ENCODE data around the gene PDZD7. TPM values are rescaled to one million over a fixed set of nuclear protein-coding genes. Genes with fewer than 3 reads are reported as not detected.

Gene PDZD7
- total RNA-seq, 1 experiment from 2014 or later, result 6.1 TPM

DNA sequence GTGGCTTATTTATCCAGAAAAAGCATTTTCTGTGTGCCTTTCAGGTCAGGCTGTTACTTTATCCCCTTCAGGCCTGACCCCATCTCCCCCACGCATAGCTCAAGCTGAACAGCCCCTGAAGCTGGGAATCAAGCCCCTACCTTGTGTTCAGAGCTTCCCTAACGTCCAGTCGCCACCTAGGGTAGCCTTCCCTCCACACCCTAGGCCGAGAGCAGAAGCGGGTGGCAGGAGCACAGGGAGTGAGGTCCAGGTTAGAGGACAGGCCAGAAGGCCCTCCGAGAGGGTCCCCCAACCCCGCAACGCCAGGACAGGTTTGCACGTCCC is 62.1 kb downstream of the PDZD7 start:
- H3K9ac ChIP-seq (ENCODE audit: low read length), result peak overlapping the region; percentile 75

DNA sequence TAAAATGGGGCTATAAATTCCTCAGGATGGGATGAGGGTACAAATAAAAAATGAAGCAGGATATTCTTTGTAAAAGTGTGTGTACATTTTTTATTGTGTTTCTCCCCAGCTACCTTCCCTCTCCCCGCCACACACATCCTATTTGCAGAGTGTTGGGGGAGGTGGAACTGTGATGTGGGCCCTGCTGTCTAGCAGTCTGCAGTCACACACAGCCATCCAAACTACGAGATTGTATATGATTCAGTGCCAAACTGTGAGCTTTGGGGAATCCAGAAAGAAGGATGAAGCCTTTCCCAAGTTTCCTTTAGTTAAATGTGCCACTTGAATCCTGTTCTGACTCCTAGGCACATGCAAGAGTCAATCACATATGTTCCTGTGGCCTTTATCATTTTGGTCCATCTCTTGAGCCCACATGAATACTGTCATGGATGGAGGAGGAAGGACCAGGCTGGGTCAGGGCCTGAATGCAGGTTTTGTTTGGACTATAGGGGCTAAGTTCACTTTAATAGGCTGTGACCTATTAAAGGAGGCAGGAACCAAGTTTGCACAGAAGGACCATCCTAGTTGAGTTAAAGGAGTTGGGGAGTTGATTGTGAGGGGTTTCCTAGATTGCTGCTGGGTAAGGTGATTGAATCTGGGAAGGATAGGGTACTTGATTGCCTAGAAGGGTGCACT is 62.7 kb downstream of the PDZD7 start:
- ChIA-PET RAD21 (ENCODE audit: low non-redundant PET in 1 of 2, low total read pairs in 2 of 2, uncharacterized antibody in 2 of 2, unreplicated experiment in 2 of 2) (no interaction called here), CTCF (interaction anchor here (0.5 to 2.7 kb wide), 5 partner anchors 10 to 82 kb away, joined by 3 to 10 read pairs (median 3); no protein-coding TSS in a partner anchor), POLR2A (no interaction called here)
- ATAC-seq (no peak), DNase-seq (ENCODE audit: low read depth, low spot score) (no peak)
- Histone ChIP-seq H3K27me3 (ENCODE audit: insufficient read depth, low read length) (no peaks in the 10 kb centered on the region), H3K9ac (ENCODE audit: low read length) (peak overlapping the region; percentile 75; the same call in 1 of the 2 replicates), H3K27ac (ENCODE audit: low read depth, low read length) (no peak overlapping the region), H4K20me1 (ENCODE audit: insufficient read depth) (no peaks in the 10 kb centered on the region), H3K4me1 (ENCODE audit: control insufficient read depth in 1 of 2, insufficient read depth in 2 of 2, low read length in 2 of 2) (peaks cover 7 to 32% of the 10 kb centered on the region in 2 experiments; a peak in 3 of 4 replicates), H3K36me3 (ENCODE audit: control insufficient read depth in 1 of 2, insufficient read depth in 2 of 2, low read length in 2 of 2) (peaks cover 0 to 10% of the 10 kb centered on the region in 2 experiments; a peak in 2 of 4 replicates), H3K79me2 (ENCODE audit: insufficient read depth, low read length) (no peaks in the 10 kb centered on the region), H3K9me2 (ENCODE audit: insufficient read depth) (no peaks in the 10 kb centered on the region), H3K4me3 (replicated peaks in 1 of 2; ENCODE audit: low read depth in 1 of 2, low read length in 2 of 2) (no peak overlapping the region), H3K4me2 (ENCODE audit: low read length) (peak overlapping the region; percentile 98), H3K9me3 (ENCODE audit: control insufficient read depth in 1 of 2, insufficient read depth in 1 of 2, low read depth in 1 of 2, low read length in 2 of 2) (no peaks in the 10 kb centered on the region), H2AFZ (ENCODE audit: low read depth, low read length, poor library complexity, severe bottlenecking) (no peak overlapping the region)
- intact Hi-C loops (cut with micrococcal nuclease), result no loop called here
- no TSS peak for BruUV-seq (replicated peaks)
- no peak for TF ChIP-seq EZH2 (IDR thresholded peaks at IDR 0.05)
- TF ChIP-seq, protein P1, sequence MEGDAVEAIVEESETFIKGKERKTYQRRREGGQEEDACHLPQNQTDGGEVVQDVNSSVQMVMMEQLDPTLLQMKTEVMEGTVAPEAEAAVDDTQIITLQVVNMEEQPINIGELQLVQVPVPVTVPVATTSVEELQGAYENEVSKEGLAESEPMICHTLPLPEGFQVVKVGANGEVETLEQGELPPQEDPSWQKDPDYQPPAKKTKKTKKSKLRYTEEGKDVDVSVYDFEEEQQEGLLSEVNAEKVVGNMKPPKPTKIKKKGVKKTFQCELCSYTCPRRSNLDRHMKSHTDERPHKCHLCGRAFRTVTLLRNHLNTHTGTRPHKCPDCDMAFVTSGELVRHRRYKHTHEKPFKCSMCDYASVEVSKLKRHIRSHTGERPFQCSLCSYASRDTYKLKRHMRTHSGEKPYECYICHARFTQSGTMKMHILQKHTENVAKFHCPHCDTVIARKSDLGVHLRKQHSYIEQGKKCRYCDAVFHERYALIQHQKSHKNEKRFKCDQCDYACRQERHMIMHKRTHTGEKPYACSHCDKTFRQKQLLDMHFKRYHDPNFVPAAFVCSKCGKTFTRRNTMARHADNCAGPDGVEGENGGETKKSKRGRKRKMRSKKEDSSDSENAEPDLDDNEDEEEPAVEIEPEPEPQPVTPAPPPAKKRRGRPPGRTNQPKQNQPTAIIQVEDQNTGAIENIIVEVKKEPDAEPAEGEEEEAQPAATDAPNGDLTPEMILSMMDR (IDR thresholded peaks at IDR 0.05 in 2 of 3, conservative IDR thresholded peaks at IDR 0.05 in 1 of 3; ENCODE audit: borderline replicate concordance in 1 of 3, insufficient read depth in 1 of 3, low read depth in 2 of 3, low read length in 2 of 3), result no peak
- no peak for TF ChIP-seq EZH2phosphoT487 (IDR thresholded peaks at IDR 0.05; ENCODE audit: borderline replicate concordance)
- TF ChIP-seq ZFX (IDR thresholded peaks at IDR 0.05), result no peak
- TF ChIP-seq FOSL1 (IDR thresholded peaks at IDR 0.05; ENCODE audit: low read depth), result no peak
- no peak for TF ChIP-seq ELF1 (IDR thresholded peaks at IDR 0.05; ENCODE audit: borderline replicate concordance, low read depth)
- TF ChIP-seq CBX3 (IDR thresholded peaks at IDR 0.05; ENCODE audit: low read depth), result no peak
- TF ChIP-seq TCF7L2 (IDR thresholded peaks at IDR 0.05; ENCODE audit: borderline replicate concordance, extremely low read depth, insufficient read depth, insufficient read length), result no peak
- no peak for TF ChIP-seq ZBTB33 (IDR thresholded peaks at IDR 0.05; ENCODE audit: extremely low read depth, insufficient replicate concordance, low read length)
- TF ChIP-seq, protein P2, sequence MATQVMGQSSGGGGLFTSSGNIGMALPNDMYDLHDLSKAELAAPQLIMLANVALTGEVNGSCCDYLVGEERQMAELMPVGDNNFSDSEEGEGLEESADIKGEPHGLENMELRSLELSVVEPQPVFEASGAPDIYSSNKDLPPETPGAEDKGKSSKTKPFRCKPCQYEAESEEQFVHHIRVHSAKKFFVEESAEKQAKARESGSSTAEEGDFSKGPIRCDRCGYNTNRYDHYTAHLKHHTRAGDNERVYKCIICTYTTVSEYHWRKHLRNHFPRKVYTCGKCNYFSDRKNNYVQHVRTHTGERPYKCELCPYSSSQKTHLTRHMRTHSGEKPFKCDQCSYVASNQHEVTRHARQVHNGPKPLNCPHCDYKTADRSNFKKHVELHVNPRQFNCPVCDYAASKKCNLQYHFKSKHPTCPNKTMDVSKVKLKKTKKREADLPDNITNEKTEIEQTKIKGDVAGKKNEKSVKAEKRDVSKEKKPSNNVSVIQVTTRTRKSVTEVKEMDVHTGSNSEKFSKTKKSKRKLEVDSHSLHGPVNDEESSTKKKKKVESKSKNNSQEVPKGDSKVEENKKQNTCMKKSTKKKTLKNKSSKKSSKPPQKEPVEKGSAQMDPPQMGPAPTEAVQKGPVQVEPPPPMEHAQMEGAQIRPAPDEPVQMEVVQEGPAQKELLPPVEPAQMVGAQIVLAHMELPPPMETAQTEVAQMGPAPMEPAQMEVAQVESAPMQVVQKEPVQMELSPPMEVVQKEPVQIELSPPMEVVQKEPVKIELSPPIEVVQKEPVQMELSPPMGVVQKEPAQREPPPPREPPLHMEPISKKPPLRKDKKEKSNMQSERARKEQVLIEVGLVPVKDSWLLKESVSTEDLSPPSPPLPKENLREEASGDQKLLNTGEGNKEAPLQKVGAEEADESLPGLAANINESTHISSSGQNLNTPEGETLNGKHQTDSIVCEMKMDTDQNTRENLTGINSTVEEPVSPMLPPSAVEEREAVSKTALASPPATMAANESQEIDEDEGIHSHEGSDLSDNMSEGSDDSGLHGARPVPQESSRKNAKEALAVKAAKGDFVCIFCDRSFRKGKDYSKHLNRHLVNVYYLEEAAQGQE (IDR thresholded peaks at IDR 0.05; ENCODE audit: low read depth), result no peak

More for the DNA sequence above, 62.1 kb downstream of the PDZD7 start:
- no peaks in the 10 kb centered on the region for H3K9me3 ChIP-seq (ENCODE audit: control insufficient read depth in 1 of 2, insufficient read depth in 1 of 2, low read depth in 1 of 2, low read length in 2 of 2)
- H3K4me3 ChIP-seq (replicated peaks in 1 of 2; ENCODE audit: low read depth in 1 of 2, low read length in 2 of 2), result peak overlapping the region; percentile 66 to 86
- TF ChIP-seq FOSL1 (IDR thresholded peaks at IDR 0.05; ENCODE audit: low read depth), result no peak
- ChIA-PET RAD21 (ENCODE audit: low non-redundant PET in 1 of 2, low total read pairs in 2 of 2, uncharacterized antibody in 2 of 2, unreplicated experiment in 2 of 2) (no interaction called here), CTCF (interaction anchor here (0.8 to 1.5 kb wide), 2 partner anchors 43 to 81 kb away, joined by 3 to 5 read pairs; no protein-coding TSS in a partner anchor), POLR2A (no interaction called here)
- TSS peak; percentile 40 for BruUV-seq (replicated peaks)
- intact Hi-C loops (cut with micrococcal nuclease), result loop anchor here (1.0 kb wide), 1 partner anchor 44 kb away; no protein-coding TSS in a partner anchor
- peak overlapping the region; percentile 98 for H3K4me2 ChIP-seq (ENCODE audit: low read length)
- H3K9me2 ChIP-seq (ENCODE audit: insufficient read depth), result no peaks in the 10 kb centered on the region
- H3K4me1 ChIP-seq (ENCODE audit: control insufficient read depth in 1 of 2, insufficient read depth in 2 of 2, low read length in 2 of 2), result peaks cover 7 to 32% of the 10 kb centered on the region in 2 experiments; a peak in 3 of 4 replicates
- peaks cover 0 to 9% of the 10 kb centered on the region in 2 experiments; a peak in 2 of 4 replicates for H3K36me3 ChIP-seq (ENCODE audit: control insufficient read depth in 1 of 2, insufficient read depth in 2 of 2, low read length in 2 of 2)
- no peak for DNase-seq (ENCODE audit: low read depth, low spot score)
- H3K27ac ChIP-seq (ENCODE audit: low read depth, low read length), result no peak overlapping the region; the same call in 1 of the 2 replicates
- no peaks in the 10 kb centered on the region for H3K27me3 ChIP-seq (ENCODE audit: insufficient read depth, low read length)
- ATAC-seq, result peak; percentile 37
- no peaks in the 10 kb centered on the region for H3K79me2 ChIP-seq (ENCODE audit: insufficient read depth, low read length)
- no peaks in the 10 kb centered on the region for H4K20me1 ChIP-seq (ENCODE audit: insufficient read depth)
- H2AFZ ChIP-seq (ENCODE audit: low read depth, low read length, poor library complexity, severe bottlenecking), result no peak overlapping the region
